Activated B cell treated with CpG ODN at 0.5 μM for 24 hours (primary cell): ENCODE results near the gene RAB11FIP4. TPM values are rescaled to one million over a fixed set of nuclear protein-coding genes. Genes with fewer than 3 reads are reported as not detected.

Experiments used
- ATAC-seq: fragments of 200-7000 bp; cut with Tn5 transposase; one replicate; pipeline ENCODE4 v1.10.0; 2021; ENCODE audit warnings: low read depth, mild to moderate bottlenecking, moderate library complexity
- CTCF ChIA-PET: fragments of 350-600 bp; sonication (Branson Sonifier 250); formaldehyde crosslinking; loops from one replicate; lab custom pipeline; 2021; ENCODE audit warnings: antibody characterized with exemption; lab: Charles Lee
- POLR2A ChIA-PET: fragments of 350-600 bp; sonication (Branson Sonifier 250); formaldehyde crosslinking; loops from one replicate; lab custom pipeline; 2021; ENCODE audit warnings: antibody characterized with exemption; lab: Charles Lee
- DNase-seq: peaks from one replicate; pipeline ENCODE4 v3.0.0; 2022
- H3K27ac Mint-ChIP-seq: one replicate; pipeline ENCODE4 v1.8.0; 2020; ENCODE audit warnings: mixed read lengths
- H3K27me3 Mint-ChIP-seq: one replicate; pipeline ENCODE4 v1.8.0; 2021; ENCODE audit warnings: mixed read lengths
- H3K36me3 Mint-ChIP-seq: one replicate; pipeline ENCODE4 v1.8.0; 2021; ENCODE audit warnings: low read depth, mixed read lengths
- H3K4me1 Mint-ChIP-seq: one replicate; pipeline ENCODE4 v1.8.0; 2021; ENCODE audit warnings: mixed read lengths
- H3K4me3 Mint-ChIP-seq: one replicate; pipeline ENCODE4 v1.8.0; 2020; ENCODE audit warnings: mild to moderate bottlenecking, mixed read lengths
- H3K9me3 Mint-ChIP-seq: one replicate; pipeline ENCODE4 v1.8.0; 2020; ENCODE audit warnings: mixed read lengths
- CTCF ChIP-seq: fragments of 200-600 bp; IDR thresholded peaks from one replicate; pipeline ENCODE4 v1.8.0; 2022; ENCODE audit warnings: antibody characterized with exemption, mild to moderate bottlenecking
- intact Hi-C: fragments of 100-400 bp; cut with micrococcal nuclease; formaldehyde crosslinking; loops from one replicate; pipeline ENCODE4 v1.15.1; 2024
- total RNA-seq: library from RNA; stranded (reverse); gene quantifications from 2 replicates; pipeline ENCODE4 v1.2.3, GENCODE V29; 2022

The RAB11FIP4 gene
- total RNA-seq, 1 donor from 2014 or later: 43.2 TPM

GRCh38 chr17:31475378-31476162 is 84.1 kb downstream of the RAB11FIP4 start:
- CTCF ChIA-PET: no interaction called here
- H3K27me3 Mint-ChIP-seq: peaks cover 3% of the 10 kb centered on the region
- H3K36me3 Mint-ChIP-seq: no peaks in the 10 kb centered on the region
- H3K4me3 Mint-ChIP-seq: no peak overlapping the region
- no peaks in the 10 kb centered on the region for H3K9me3 Mint-ChIP-seq
- intact Hi-C loops: no loop called here
- no peak for DNase-seq
- POLR2A ChIA-PET: interaction anchor here (0.7 to 1.0 kb wide), 4 partner anchors 12 to 269 kb away, joined by 3 to 8 read pairs (median 5); no protein-coding TSS in a partner anchor
- H3K27ac Mint-ChIP-seq: no peak overlapping the region
- H3K4me1 Mint-ChIP-seq: no peaks in the 10 kb centered on the region
- ATAC-seq: no peak
- no peak for TF ChIP-seq CTCF

DNA sequence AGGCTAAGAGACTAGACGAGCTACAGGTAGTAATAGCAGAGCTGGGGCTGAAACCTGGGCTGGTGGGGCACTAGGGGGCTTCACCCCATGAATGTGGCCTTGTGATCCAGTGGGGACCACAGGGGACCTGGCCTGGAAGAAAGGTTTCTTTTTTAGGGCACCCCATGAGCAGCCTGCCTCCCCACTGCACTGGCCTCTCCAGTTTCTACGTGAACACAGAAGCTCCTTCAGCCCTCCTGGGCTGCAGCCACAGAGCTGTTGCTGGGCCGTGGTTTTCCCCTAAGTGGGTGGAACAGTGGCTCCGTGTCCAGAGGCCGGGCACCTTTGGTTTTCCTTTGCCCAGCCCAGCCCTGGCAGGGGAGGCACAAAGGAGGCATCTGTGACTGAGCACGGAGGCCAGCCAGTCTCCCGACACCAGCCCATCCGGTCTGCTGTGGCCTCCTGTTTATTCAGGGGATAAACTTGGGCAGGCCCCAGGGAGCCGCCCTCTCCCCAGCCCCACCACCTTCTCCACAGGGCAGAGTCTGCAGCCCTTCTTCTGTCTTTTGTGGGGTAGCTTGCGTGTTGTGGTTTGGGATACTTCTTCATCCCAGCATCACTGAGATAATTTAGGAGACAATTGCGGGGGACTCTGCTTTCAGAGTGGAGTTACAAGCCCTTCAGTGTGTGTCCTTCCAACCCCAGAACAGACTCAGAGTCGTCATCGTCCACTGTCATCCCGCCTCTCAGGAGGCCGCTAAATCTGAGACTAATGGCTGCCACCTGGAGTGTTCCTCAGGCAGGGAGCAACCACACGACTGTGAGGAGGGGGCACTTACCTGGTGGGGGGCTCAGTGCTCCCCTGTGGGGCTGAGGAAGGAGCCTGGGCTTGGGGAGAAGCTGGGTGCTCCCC is 85.3 kb downstream of the RAB11FIP4 start:
- ChIA-PET POLR2A (interaction anchor here (0.7 kb wide), 2 partner anchors 58 to 120 kb away, joined by 5 to 8 read pairs; no protein-coding TSS in a partner anchor), CTCF (no interaction called here)
- no peak overlapping the region for H3K4me3 Mint-ChIP-seq
- H3K4me1 Mint-ChIP-seq: no peaks in the 10 kb centered on the region
- no peaks in the 10 kb centered on the region for H3K27me3 Mint-ChIP-seq
- DNase-seq (no peak), ATAC-seq (no peak)
- no peaks in the 10 kb centered on the region for H3K36me3 Mint-ChIP-seq
- TF ChIP-seq CTCF: no peak
- intact Hi-C loops: no loop called here
- no peak overlapping the region for H3K27ac Mint-ChIP-seq
- no peaks in the 10 kb centered on the region for H3K9me3 Mint-ChIP-seq

GRCh38 chr17:31477417-31478055 is 86.1 kb downstream of the RAB11FIP4 start:
- H3K27me3 Mint-ChIP-seq: no peaks in the 10 kb centered on the region
- ChIA-PET POLR2A (no interaction called here), CTCF (no interaction called here)
- no peak overlapping the region for H3K4me3 Mint-ChIP-seq
- no peaks in the 10 kb centered on the region for H3K36me3 Mint-ChIP-seq
- intact Hi-C loops: no loop called here
- TF ChIP-seq CTCF: no peak
- no peak overlapping the region for H3K27ac Mint-ChIP-seq
- no peaks in the 10 kb centered on the region for H3K4me1 Mint-ChIP-seq
- DNase-seq: no peak
- no peak for ATAC-seq
- no peaks in the 10 kb centered on the region for H3K9me3 Mint-ChIP-seq

DNA sequence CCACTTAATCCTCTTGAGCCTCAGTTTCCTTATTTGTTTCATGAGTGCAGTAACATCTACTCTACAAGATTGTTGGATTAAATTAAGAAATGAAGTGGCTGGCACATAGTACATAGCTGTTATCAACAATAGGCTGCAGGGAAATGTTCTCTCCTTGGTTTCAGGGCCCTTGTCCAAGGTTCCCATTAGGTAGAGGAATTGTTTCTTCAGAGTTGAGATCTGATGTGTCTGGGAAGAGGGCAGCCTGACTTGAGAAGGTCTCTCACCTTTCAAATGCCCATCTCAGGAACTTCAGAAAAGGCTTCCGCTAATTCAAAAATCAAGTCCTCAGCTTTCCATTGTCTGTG is 87.6 kb downstream of the RAB11FIP4 start:
- Mint-ChIP-seq H3K4me3 (no peak overlapping the region), H3K27me3 (no peaks in the 10 kb centered on the region), H3K9me3 (no peaks in the 10 kb centered on the region), H3K4me1 (no peaks in the 10 kb centered on the region), H3K36me3 (no peaks in the 10 kb centered on the region), H3K27ac (no peak overlapping the region)
- no peak for TF ChIP-seq CTCF
- ATAC-seq (no peak), DNase-seq (no peak)
- ChIA-PET POLR2A (no interaction called here), CTCF (no interaction called here)
- intact Hi-C loops: no loop called here

DNA sequence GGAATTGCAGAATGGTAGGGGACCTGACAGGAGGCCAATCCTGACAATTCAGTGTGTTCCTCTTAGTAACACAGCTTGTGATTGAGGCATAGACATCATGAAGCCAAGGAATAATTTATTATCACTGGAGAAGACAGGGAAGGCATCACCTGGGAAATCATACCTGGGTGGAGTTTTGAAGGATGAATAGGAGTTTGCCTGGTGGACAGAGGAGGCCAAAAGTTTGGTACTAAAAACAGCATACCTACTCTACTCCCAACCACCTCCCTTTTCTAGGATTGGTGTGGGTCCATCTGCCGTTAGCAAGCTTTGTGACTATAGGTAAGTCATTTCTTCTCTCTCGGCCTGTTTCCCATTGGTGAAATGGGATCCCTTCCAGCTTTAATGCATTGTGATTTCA is 88.0 kb downstream of the RAB11FIP4 start:
- TF ChIP-seq CTCF: no peak
- CTCF ChIA-PET: no interaction called here
- Mint-ChIP-seq H3K27ac (no peak overlapping the region), H3K4me1 (no peaks in the 10 kb centered on the region), H3K9me3 (no peaks in the 10 kb centered on the region), H3K36me3 (no peaks in the 10 kb centered on the region), H3K4me3 (no peak overlapping the region), H3K27me3 (no peaks in the 10 kb centered on the region)
- no peak for ATAC-seq
- intact Hi-C loops: no loop called here
- DNase-seq: no peak
- POLR2A ChIA-PET: no interaction called here
